Smooth muscle cell (in vitro differentiated cells): ENCODE data around the gene PDE1A. TPM values are rescaled to one million over a fixed set of nuclear protein-coding genes. Genes with fewer than 3 reads are reported as not detected.

Source experiments
- DNase-seq: peaks from one replicate; lab custom pipeline; 2025; ENCODE audit not compliant: unreplicated experiment; lab: John Stamatoyannopoulos, UW
- H2AFZ ChIP-seq: fragments of 200-600 bp; sonication (generic); 2 replicates; pipeline ENCODE4 v1.6.0; 2016; ENCODE audit warnings: antibody characterized with exemption, low read depth, mild to moderate bottlenecking
- H3F3A ChIP-seq: fragments of 200-600 bp; sonication (generic); 2 replicates; pipeline ENCODE4 v1.6.0; 2017; ENCODE audit warnings: antibody characterized with exemption, low read depth
- H3K27ac ChIP-seq: fragments of 200-600 bp; sonication (generic); 2 replicates; pipeline ENCODE4 v1.5.1; 2016; ENCODE audit warnings: low read depth, mild to moderate bottlenecking
- H3K27me3 ChIP-seq: fragments of 200-600 bp; sonication (generic); 2 replicates; pipeline ENCODE4 v1.6.1; 2016; ENCODE audit warnings: low read depth, mild to moderate bottlenecking
- H3K36me3 ChIP-seq: fragments of 200-600 bp; sonication (generic); 2 replicates; pipeline ENCODE4 v1.5.1; 2016; ENCODE audit warnings: low read depth
- H3K4me1 ChIP-seq: fragments of 200-600 bp; sonication (generic); 2 replicates; pipeline ENCODE4 v1.5.1; 2016; ENCODE audit warnings: low read depth
- H3K4me2 ChIP-seq: fragments of 200-600 bp; sonication (generic); 2 replicates; pipeline ENCODE4 v1.6.0; 2016; ENCODE audit warnings: mild to moderate bottlenecking
- H3K4me3 ChIP-seq: fragments of 200-600 bp; sonication (generic); 2 replicates; pipeline ENCODE4 v1.5.1; 2016; ENCODE audit warnings: mild to moderate bottlenecking
- H3K79me2 ChIP-seq: fragments of 200-600 bp; sonication (generic); 2 replicates; pipeline ENCODE4 v1.6.0; 2016; ENCODE audit warnings: low read depth, mild to moderate bottlenecking
- H3K9ac ChIP-seq: fragments of 200-600 bp; sonication (generic); 2 replicates; pipeline ENCODE4 v1.6.0; 2016; ENCODE audit warnings: low read depth
- H3K9me3 ChIP-seq: fragments of 200-600 bp; sonication (generic); replicated peaks from 2 replicates; pipeline ENCODE4 v1.5.1; 2016; ENCODE audit warnings: low read depth
- H4K20me1 ChIP-seq: fragments of 200-600 bp; sonication (generic); 2 replicates; pipeline ENCODE4 v1.6.0; 2016; ENCODE audit warnings: low read depth
- WGBS: methylation state at CpG from one replicate; pipeline ENCODE4 v1.1.7; 2016; ENCODE audit warnings: low lambda C conversion rate; 5-methylcytosine and 5-hydroxymethylcytosine counted together
- polyA plus RNA-seq: library from polyadenylated mRNA; unstranded; fragments of >200 nt; fragmentation: Nextera tagmentation; extraction: Ambion mirVana; gene quantifications from 2 replicates; pipeline ENCODE4 v1.2.1, GENCODE V29; 2016
- total RNA-seq: library from RNA; depleted of rRNA; stranded (reverse); fragments of >200 nt; gene quantifications from 2 replicates; pipeline ENCODE4 v1.2.3, GENCODE V29; 2014
- TF ChIP-seq, protein P1 (sequence below): fragments of 200-600 bp; sonication (generic); IDR thresholded peaks from 2 replicates; pipeline ENCODE4 v1.5.1; 2017; ENCODE audit warnings: borderline replicate concordance, mild to moderate bottlenecking, antibody characterized with exemption; ENCODE audit not compliant: insufficient read depth, poor library complexity, severe bottlenecking

Gene PDE1A
- total and polyA plus RNA-seq, 2 experiments from 2014 or later = 0.58 to 0.96 TPM

GRCh38 chr2:182416191-182416590, 10.6 kb downstream of the PDE1A start:
- Histone ChIP-seq H3K9ac (no peak overlapping the region), H4K20me1 (no peaks in the 10 kb centered on the region), H3K9me3 (no peaks in the 10 kb centered on the region), H3K4me1 (no peaks in the 10 kb centered on the region), H3K79me2 (no peaks in the 10 kb centered on the region), H3K36me3 (no peaks in the 10 kb centered on the region), H3K4me2 (no peak overlapping the region), H3F3A (no peaks in the 10 kb centered on the region), H3K27ac (no peak overlapping the region), H3K4me3 (no peak overlapping the region), H2AFZ (no peak overlapping the region), H3K27me3 (no peaks in the 10 kb centered on the region)
- DNase-seq = no peak
- 99% methylated on average over 4 of the region's 4 CpGs for WGBS
- TF ChIP-seq, protein P1, sequence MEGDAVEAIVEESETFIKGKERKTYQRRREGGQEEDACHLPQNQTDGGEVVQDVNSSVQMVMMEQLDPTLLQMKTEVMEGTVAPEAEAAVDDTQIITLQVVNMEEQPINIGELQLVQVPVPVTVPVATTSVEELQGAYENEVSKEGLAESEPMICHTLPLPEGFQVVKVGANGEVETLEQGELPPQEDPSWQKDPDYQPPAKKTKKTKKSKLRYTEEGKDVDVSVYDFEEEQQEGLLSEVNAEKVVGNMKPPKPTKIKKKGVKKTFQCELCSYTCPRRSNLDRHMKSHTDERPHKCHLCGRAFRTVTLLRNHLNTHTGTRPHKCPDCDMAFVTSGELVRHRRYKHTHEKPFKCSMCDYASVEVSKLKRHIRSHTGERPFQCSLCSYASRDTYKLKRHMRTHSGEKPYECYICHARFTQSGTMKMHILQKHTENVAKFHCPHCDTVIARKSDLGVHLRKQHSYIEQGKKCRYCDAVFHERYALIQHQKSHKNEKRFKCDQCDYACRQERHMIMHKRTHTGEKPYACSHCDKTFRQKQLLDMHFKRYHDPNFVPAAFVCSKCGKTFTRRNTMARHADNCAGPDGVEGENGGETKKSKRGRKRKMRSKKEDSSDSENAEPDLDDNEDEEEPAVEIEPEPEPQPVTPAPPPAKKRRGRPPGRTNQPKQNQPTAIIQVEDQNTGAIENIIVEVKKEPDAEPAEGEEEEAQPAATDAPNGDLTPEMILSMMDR = no peak

- H3K79me2 ChIP-seq = no peaks in the 10 kb centered on the region
- no peaks in the 10 kb centered on the region for H3K36me3 ChIP-seq
- no peaks in the 10 kb centered on the region for H4K20me1 ChIP-seq
- TF ChIP-seq, protein P1 = no peak
- no peak for DNase-seq
- H3K4me3 ChIP-seq = no peak overlapping the region
- no peak overlapping the region for H3K9ac ChIP-seq
- no peaks in the 10 kb centered on the region for H3K4me1 ChIP-seq
- no peaks in the 10 kb centered on the region for H3F3A ChIP-seq
- 73% methylated on average over 1 of the region's 1 CpG for WGBS
- no peaks in the 10 kb centered on the region for H3K9me3 ChIP-seq
- H2AFZ ChIP-seq = no peak overlapping the region
- no peaks in the 10 kb centered on the region for H3K27me3 ChIP-seq
- no peak overlapping the region for H3K4me2 ChIP-seq
- H3K27ac ChIP-seq = no peak overlapping the region
Observed at GRCh38 chr2:182415771-182416170, 11.1 kb downstream of the PDE1A start.

DNA sequence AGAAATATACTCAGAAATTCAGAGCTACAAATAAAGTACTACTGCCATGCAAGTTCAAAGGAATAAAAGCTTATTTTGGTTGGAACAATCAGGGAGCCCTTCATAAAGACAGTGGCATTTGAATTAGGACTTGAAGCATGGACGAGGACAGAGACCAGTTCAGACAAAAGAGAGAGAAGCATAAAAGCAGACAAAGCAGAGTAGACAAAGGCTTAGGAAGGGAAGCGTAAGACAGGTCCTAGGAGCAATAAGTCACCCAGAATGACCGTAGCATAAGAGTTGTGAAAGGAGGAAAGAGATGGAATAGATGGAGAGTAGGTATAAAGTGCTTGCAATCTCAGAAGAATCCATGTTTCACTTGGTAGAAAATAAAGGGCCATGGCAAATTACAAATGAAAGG, 14.0 kb downstream of the PDE1A start:
- Histone ChIP-seq H3K79me2 (no peaks in the 10 kb centered on the region), H3K4me1 (no peaks in the 10 kb centered on the region), H3K4me2 (no peak overlapping the region), H2AFZ (no peak overlapping the region), H3K36me3 (no peaks in the 10 kb centered on the region), H3K9me3 (no peaks in the 10 kb centered on the region), H3K27me3 (no peaks in the 10 kb centered on the region), H3K9ac (no peak overlapping the region), H4K20me1 (no peaks in the 10 kb centered on the region), H3F3A (no peaks in the 10 kb centered on the region), H3K4me3 (no peak overlapping the region), H3K27ac (no peak overlapping the region)
- TF ChIP-seq, protein P1 = no peak
- no peak for DNase-seq
- 94% methylated on average over 3 of the region's 3 CpGs for WGBS

DNA sequence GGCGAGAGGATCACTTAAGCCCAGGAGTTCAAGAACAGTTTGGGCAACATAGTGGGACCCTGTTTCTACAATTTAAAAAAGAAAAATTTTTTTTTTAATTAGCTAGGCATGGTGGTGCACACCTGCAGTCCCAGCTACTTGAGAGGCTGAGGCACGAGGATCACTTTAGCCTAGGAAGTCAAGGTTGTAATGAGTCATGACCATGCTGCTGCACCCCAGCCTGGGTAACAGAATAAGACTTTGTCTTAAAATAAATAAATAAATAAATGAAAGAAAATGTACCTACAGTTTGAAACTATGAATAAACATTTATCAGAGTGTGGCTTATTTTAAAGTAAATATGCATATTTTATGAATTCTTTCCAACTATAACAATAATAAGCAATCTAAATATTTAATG, 16.7 kb downstream of the PDE1A start:
- Histone ChIP-seq H3K4me3 (no peak overlapping the region), H2AFZ (no peak overlapping the region), H3K36me3 (no peaks in the 10 kb centered on the region), H3K27ac (no peak overlapping the region), H3K79me2 (no peaks in the 10 kb centered on the region), H3K4me2 (no peak overlapping the region), H3K27me3 (no peaks in the 10 kb centered on the region), H3K4me1 (no peaks in the 10 kb centered on the region), H3K9me3 (no peaks in the 10 kb centered on the region), H3K9ac (no peak overlapping the region), H4K20me1 (no peaks in the 10 kb centered on the region), H3F3A (no peaks in the 10 kb centered on the region)
- TF ChIP-seq, protein P1 = no peak
- no peak for DNase-seq
- 95% methylated on average over 2 of the region's 2 CpGs for WGBS
